CD8-positive, alpha-beta memory T cell (primary cell): ENCODE results near the gene PCDH19. TPM values are rescaled to one million over a fixed set of nuclear protein-coding genes. Genes with fewer than 3 reads are reported as not detected.

Experiments
- CTCF ChIA-PET: fragments of 350-600 bp; sonication (Branson Sonifier 250); formaldehyde crosslinking; loops from one replicate; lab custom pipeline; 2021; ENCODE audit warnings: antibody characterized with exemption; lab: Charles Lee
- POLR2A ChIA-PET: fragments of 350-600 bp; sonication (Branson Sonifier 250); formaldehyde crosslinking; loops from one replicate; lab custom pipeline; 2021; ENCODE audit warnings: antibody characterized with exemption; lab: Charles Lee
- DNase-seq, 5 donors: peaks; one replicate each; pipeline versions ENCODE4 v3.0.0 to v3.0.0-alpha.2; 2020 to 2022; ENCODE audit warnings: mixed read lengths in 1 of 5
- H3K27ac ChIP-seq: one replicate; pipeline ENCODE4 v1.7.0; 2013; ENCODE audit warnings: low read depth, mild to moderate bottlenecking, low read length, moderate library complexity
- H3K27me3 ChIP-seq: 2 replicates; pipeline ENCODE4 v1.7.0; 2013; ENCODE audit warnings: low read length, mild to moderate bottlenecking; ENCODE audit not compliant: insufficient read depth, poor library complexity, severe bottlenecking
- H3K36me3 ChIP-seq: 2 replicates; pipeline ENCODE4 v1.7.0; 2013; ENCODE audit warnings: mild to moderate bottlenecking, low read length, moderate library complexity; ENCODE audit not compliant: insufficient read depth
- H3K4me1 ChIP-seq: 2 replicates; pipeline ENCODE4 v1.7.0; 2013; ENCODE audit warnings: mild to moderate bottlenecking, low read length, moderate library complexity; ENCODE audit not compliant: insufficient read depth
- H3K4me3 ChIP-seq: 2 replicates; pipeline ENCODE4 v1.7.0; 2013; ENCODE audit warnings: mild to moderate bottlenecking, low read length
- H3K9me3 ChIP-seq: 2 replicates; pipeline ENCODE4 v1.7.0; 2013; ENCODE audit warnings: mild to moderate bottlenecking, low read length
- H3K27ac Mint-ChIP-seq, 8 donors: one replicate each; pipeline ENCODE4 v1.8.0; 2020 to 2021; ENCODE audit warnings: mixed read lengths in 8 of 8, mild to moderate bottlenecking in 6 of 8, inconsistent platforms in 3 of 8, moderate library complexity in 3 of 8
- H3K27me3 Mint-ChIP-seq, 2 donors: one replicate each; pipeline ENCODE4 v1.8.0; 2020 to 2021; ENCODE audit warnings: mixed read lengths in 2 of 2, mild to moderate bottlenecking in 1 of 2, moderate library complexity in 1 of 2
- H3K36me3 Mint-ChIP-seq, 3 donors: one replicate each; pipeline ENCODE4 v1.8.0; 2020 to 2021; ENCODE audit warnings: mixed read lengths in 3 of 3, inconsistent platforms in 1 of 3, mild to moderate bottlenecking in 1 of 3
- H3K4me1 Mint-ChIP-seq, 3 donors: one replicate each; pipeline ENCODE4 v1.8.0; 2020 to 2021; ENCODE audit warnings: mixed read lengths in 3 of 3, inconsistent platforms in 1 of 3, mild to moderate bottlenecking in 1 of 3
- H3K4me3 Mint-ChIP-seq, 7 donors: one replicate each; pipeline ENCODE4 v1.8.0; 2020 to 2021; ENCODE audit warnings: mixed read lengths in 7 of 7, mild to moderate bottlenecking in 6 of 7, moderate library complexity in 4 of 7, inconsistent platforms in 2 of 7
- H3K9me3 Mint-ChIP-seq, 5 donors: one replicate each; pipeline ENCODE4 v1.8.0; 2020 to 2022; ENCODE audit warnings: mixed read lengths in 5 of 5, mild to moderate bottlenecking in 3 of 5, moderate library complexity in 2 of 5, inconsistent platforms in 1 of 5
- polyA plus RNA-seq: library from polyadenylated mRNA; unstranded; fragments of 300-500 nt; fragmentation: Illumina TruSeq; gene quantifications from one replicate; pipeline ENCODE4 v1.2.3, GENCODE V29; 2021
- total RNA-seq, 2 experiments: library from RNA; stranded (reverse); gene quantifications; one replicate each; pipeline ENCODE4 v1.2.3, GENCODE V29; 2021

The PCDH19 gene
- total and polyA plus RNA-seq, 3 experiments from 2014 or later: not detected

DNA sequence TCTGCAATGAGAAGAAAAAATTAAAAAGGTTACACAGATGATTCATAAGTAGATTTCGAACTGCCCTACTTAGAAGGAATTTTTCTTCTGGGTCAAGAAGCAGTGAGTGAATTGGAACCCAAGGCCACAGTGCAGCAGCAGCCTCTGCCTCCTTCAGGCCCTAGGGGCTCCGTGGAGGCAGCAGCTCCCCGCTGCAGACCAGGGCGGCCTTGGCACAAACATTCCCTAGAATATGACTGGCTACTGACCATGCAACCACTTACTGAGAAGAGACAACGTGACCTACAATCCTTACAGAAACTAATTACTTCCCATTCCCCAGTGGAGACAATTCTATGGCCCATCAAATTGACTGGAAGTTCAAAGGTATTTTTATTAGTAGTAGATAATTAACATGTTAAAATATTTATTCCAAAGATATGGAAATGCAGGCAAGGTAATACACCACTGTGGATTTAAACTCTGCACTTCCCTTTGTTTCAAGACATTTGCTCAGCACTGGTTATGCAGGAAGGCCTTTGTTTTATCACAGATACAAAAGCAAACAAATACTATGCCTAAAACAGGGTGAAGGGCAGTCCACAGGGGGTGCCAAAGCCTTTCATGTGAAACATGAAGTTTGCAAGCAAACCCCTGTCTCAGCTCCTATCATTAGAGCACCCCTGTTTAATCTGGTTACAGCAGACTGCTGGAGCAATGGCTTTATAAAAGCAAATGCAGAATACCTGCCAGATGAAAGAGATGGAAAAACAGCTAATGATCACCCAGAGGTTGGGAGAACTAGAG lies 59.2 kb downstream of the PCDH19 start:
- Mint-ChIP-seq H3K4me1 (no peaks in the 10 kb centered on the region), H3K36me3 (no peaks in the 10 kb centered on the region), H3K27ac (no peak overlapping the region), H3K27me3 (peaks cover 0 to 2% of the 10 kb centered on the region in 2 donors), H3K4me3 (no peak overlapping the region), H3K9me3 (peaks cover 0 to 2% (median 0%) of the 10 kb centered on the region in 5 donors)
- ChIA-PET CTCF (no interaction called here), POLR2A (no interaction called here)
- Histone ChIP-seq H3K27me3 (no peaks in the 10 kb centered on the region), H3K4me3 (no peak overlapping the region), H3K27ac (no peak overlapping the region), H3K9me3 (no peaks in the 10 kb centered on the region), H3K36me3 (no peaks in the 10 kb centered on the region), H3K4me1 (no peaks in the 10 kb centered on the region)
- no peak for DNase-seq

DNA sequence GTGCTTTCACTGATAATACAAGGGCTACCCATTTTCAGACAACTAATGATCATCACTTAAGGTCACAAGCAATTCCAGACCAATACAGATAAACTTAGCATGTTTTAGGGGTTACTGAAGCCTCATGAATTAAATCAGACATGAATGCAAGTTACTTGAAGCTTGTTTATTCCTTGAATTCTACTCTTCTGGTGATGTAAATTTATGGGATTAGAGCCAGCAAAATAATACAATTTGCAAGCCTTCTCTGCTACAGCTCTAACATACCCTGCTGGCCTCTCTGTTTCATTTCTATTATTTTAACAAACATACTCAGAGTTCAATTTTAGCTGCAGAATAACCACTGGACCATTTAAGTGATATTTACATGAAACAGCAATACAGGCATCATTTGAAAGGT lies 60.7 kb downstream of the PCDH19 start:
- no peaks in the 10 kb centered on the region for H3K36me3 Mint-ChIP-seq

DNA sequence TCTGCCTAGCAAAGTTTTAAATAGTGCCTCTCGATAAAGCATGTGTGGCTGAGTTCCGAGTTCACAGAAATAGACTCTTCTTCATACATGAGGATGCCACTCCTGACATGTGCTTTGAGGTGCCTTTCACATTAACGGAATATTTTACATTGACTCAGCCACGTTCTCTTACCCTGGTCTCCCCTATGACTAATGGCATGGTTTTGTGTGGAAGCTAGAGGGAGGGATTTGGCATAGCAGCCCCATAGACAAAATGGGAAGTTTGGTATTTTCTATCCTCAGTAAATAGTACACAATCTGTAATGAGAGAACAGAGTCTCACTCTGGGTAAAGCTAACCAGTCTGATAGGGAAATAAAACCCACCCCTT lies 68.9 kb downstream of the PCDH19 start:
- Mint-ChIP-seq H3K27ac (no peak overlapping the region), H3K9me3 (peaks cover 0 to 1% (median 0%) of the 10 kb centered on the region in 5 donors), H3K4me1 (no peaks in the 10 kb centered on the region), H3K27me3 (peaks cover 0 to 4% of the 10 kb centered on the region in 2 donors), H3K4me3 (no peak overlapping the region), H3K36me3 (no peaks in the 10 kb centered on the region)
- Histone ChIP-seq H3K27me3 (no peaks in the 10 kb centered on the region), H3K4me3 (no peak overlapping the region), H3K27ac (no peak overlapping the region), H3K4me1 (no peaks in the 10 kb centered on the region), H3K9me3 (no peaks in the 10 kb centered on the region), H3K36me3 (no peaks in the 10 kb centered on the region)
- no peak for DNase-seq
- CTCF ChIA-PET: no interaction called here
- POLR2A ChIA-PET: no interaction called here

More for the DNA sequence above, 60.7 kb downstream of the PCDH19 start:
- H3K27me3 ChIP-seq: no peaks in the 10 kb centered on the region
- H3K4me3 ChIP-seq: no peak overlapping the region
- ChIA-PET POLR2A (no interaction called here), CTCF (no interaction called here)
- Mint-ChIP-seq H3K4me1 (no peaks in the 10 kb centered on the region), H3K27ac (no peak overlapping the region), H3K27me3 (peaks cover 0 to 2% of the 10 kb centered on the region in 2 donors), H3K9me3 (peaks cover 0 to 2% (median 0%) of the 10 kb centered on the region in 5 donors), H3K4me3 (no peak overlapping the region)
- no peak overlapping the region for H3K27ac ChIP-seq
- no peaks in the 10 kb centered on the region for H3K36me3 ChIP-seq
- no peaks in the 10 kb centered on the region for H3K9me3 ChIP-seq
- DNase-seq: no peak
- H3K4me1 ChIP-seq: no peaks in the 10 kb centered on the region

DNA sequence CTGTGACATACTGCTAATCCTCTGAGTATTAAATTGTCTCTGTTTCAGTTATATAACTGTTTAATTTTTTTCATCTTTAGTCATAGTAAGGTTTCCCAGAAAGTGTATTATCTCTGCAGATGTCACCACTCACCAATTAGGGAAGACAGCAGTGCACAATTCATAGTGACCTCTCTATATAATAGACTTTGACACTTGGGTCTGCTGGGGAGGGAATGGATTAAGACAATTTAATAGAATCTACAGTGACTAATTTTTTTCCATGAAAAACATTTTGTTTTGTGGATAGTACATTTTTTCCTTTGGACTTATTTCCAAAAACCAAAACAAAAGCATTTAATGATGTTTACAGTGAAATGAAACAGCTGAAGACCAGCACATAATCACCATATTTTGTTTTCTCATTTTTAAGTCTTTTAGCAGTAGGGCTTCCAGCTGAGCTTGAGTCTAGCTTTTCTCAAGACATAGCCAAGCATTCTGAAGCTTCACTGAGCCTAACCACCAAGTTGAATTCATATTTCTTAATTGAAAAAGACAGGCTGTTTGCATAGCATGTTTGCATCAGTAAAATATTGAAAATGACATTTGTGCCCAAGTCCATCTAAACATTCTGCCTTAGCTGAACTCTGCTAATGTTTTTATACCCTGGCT lies 69.5 kb downstream of the PCDH19 start:
- ChIA-PET POLR2A (no interaction called here), CTCF (no interaction called here)
- H3K4me1 ChIP-seq: no peaks in the 10 kb centered on the region
- Mint-ChIP-seq H3K36me3 (no peaks in the 10 kb centered on the region), H3K4me3 (no peak overlapping the region), H3K27me3 (peaks cover 0 to 4% of the 10 kb centered on the region in 2 donors), H3K27ac (no peak overlapping the region), H3K4me1 (no peaks in the 10 kb centered on the region), H3K9me3 (peaks cover 0 to 1% (median 0%) of the 10 kb centered on the region in 5 donors)
- H3K27me3 ChIP-seq: no peaks in the 10 kb centered on the region
- no peak for DNase-seq
- H3K36me3 ChIP-seq: no peaks in the 10 kb centered on the region
- no peak overlapping the region for H3K27ac ChIP-seq
- no peak overlapping the region for H3K4me3 ChIP-seq
- H3K9me3 ChIP-seq: no peaks in the 10 kb centered on the region

DNA sequence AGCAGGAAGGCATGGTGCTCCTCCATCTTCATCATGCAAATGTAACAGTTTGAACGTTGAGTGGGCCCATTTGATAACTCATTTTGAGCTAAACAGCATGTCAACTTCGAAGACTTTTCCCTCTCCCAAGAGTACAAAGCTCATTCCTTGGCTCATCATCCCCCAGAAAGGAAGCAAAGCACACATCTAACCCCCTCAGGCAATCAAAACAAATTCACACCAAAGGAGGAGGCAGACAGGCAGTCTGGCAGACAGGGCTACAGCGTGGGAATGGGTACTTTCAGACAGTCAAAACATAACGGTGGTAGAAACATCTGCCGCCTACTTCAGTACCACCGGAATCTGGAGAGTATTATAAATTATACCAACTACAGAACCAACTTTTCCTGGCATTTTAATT lies 81.7 kb downstream of the PCDH19 start:
- Histone ChIP-seq H3K36me3 (no peaks in the 10 kb centered on the region), H3K4me3 (no peak overlapping the region), H3K9me3 (no peaks in the 10 kb centered on the region), H3K27ac (no peak overlapping the region), H3K4me1 (no peaks in the 10 kb centered on the region), H3K27me3 (no peaks in the 10 kb centered on the region)
- CTCF ChIA-PET: no interaction called here
- H3K36me3 Mint-ChIP-seq: no peaks in the 10 kb centered on the region
- no peaks in the 10 kb centered on the region for H3K4me1 Mint-ChIP-seq
- DNase-seq: no peak
- no peak overlapping the region for H3K4me3 Mint-ChIP-seq
- H3K27me3 Mint-ChIP-seq: peaks cover 0 to 2% of the 10 kb centered on the region in 2 donors
- no peaks in the 10 kb centered on the region for H3K9me3 Mint-ChIP-seq
- H3K27ac Mint-ChIP-seq: no peak overlapping the region
- POLR2A ChIA-PET: no interaction called here

DNA sequence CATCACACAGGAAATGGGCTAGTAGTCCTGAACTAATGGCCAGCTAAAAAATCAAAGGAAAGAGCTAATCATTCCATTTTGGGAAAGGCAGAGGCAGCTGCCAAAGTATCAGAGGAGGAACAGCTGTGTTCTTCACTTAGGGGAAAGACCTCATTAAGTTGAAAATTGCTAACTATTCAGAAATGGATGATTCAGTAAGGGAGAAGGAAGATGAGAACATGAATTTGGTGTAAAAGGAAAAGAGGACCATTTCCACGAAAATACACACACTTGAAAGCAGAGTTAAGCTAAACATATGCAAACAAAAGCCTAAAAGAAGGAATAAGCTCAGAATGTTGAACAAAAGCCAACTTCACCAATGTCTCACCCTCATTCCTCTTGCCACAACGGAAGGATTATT lies 90.4 kb downstream of the PCDH19 start:
- no peak for DNase-seq
- Mint-ChIP-seq H3K9me3 (peaks cover 0 to 4% (median 0%) of the 10 kb centered on the region in 5 donors), H3K36me3 (no peaks in the 10 kb centered on the region), H3K27me3 (no peaks in the 10 kb centered on the region), H3K4me3 (no peak overlapping the region), H3K4me1 (no peaks in the 10 kb centered on the region), H3K27ac (no peak overlapping the region)
- Histone ChIP-seq H3K9me3 (no peaks in the 10 kb centered on the region), H3K36me3 (no peaks in the 10 kb centered on the region), H3K4me3 (no peak overlapping the region), H3K4me1 (no peaks in the 10 kb centered on the region), H3K27me3 (no peaks in the 10 kb centered on the region), H3K27ac (no peak overlapping the region)
- POLR2A ChIA-PET: no interaction called here
- CTCF ChIA-PET: no interaction called here

DNA sequence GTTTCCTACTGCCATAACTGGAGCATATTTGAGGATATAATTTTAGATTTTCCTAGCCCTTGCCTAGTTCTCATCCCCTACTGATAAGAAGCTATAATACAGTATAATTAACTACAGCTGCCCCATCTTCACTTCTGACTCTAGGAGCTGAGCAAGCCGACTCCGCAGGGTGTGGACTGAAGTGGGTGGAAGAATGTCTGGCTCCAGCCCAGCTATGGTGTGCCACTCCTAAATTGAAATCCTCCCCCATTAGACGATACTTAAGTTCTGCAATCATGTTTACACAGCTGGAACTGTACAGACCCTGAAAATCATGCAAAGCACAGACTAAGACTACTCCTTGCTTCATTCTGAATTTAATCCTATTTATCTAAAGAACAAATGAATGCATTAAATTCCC lies 93.1 kb downstream of the PCDH19 start:
- H3K4me1 ChIP-seq: no peaks in the 10 kb centered on the region
- Mint-ChIP-seq H3K36me3 (no peaks in the 10 kb centered on the region), H3K27me3 (peaks cover 0 to 4% of the 10 kb centered on the region in 2 donors), H3K4me1 (no peaks in the 10 kb centered on the region), H3K4me3 (no peak overlapping the region), H3K9me3 (peaks cover 0 to 4% (median 0%) of the 10 kb centered on the region in 5 donors), H3K27ac (no peak overlapping the region)
- CTCF ChIA-PET: no interaction called here
- no peak overlapping the region for H3K27ac ChIP-seq
- no peaks in the 10 kb centered on the region for H3K27me3 ChIP-seq
- no peaks in the 10 kb centered on the region for H3K9me3 ChIP-seq
- no peak for DNase-seq
- POLR2A ChIA-PET: no interaction called here
- no peaks in the 10 kb centered on the region for H3K36me3 ChIP-seq
- no peak overlapping the region for H3K4me3 ChIP-seq

DNA sequence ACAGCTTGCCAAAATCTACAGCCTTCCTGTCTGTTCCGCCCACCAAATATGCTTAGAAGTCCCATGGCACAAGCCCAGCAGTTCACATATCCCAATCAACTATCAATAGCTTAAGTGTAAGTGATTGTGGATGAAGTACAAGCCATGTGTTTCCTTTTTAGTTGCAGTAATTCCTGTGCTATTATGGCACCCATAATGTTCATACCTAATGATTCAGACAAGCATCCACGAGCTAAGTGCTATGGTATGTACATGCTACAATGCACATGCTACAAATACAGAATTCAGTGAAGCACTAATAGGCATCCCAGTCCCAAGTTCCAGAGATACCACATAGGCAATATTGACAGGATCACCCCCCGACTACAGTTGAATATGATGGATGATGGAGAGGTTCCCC lies 94.5 kb downstream of the PCDH19 start:
- no peaks in the 10 kb centered on the region for H3K9me3 ChIP-seq
- no peak overlapping the region for H3K4me3 Mint-ChIP-seq
- no peak overlapping the region for H3K4me3 ChIP-seq
- no peak overlapping the region for H3K27ac Mint-ChIP-seq
- no peaks in the 10 kb centered on the region for H3K36me3 Mint-ChIP-seq
- H3K36me3 ChIP-seq: no peaks in the 10 kb centered on the region
- no peak overlapping the region for H3K27ac ChIP-seq
- no peaks in the 10 kb centered on the region for H3K4me1 Mint-ChIP-seq
- no peaks in the 10 kb centered on the region for H3K4me1 ChIP-seq
- CTCF ChIA-PET: no interaction called here
- POLR2A ChIA-PET: no interaction called here
- DNase-seq: no peak
- H3K9me3 Mint-ChIP-seq: peaks cover 0 to 4% (median 0%) of the 10 kb centered on the region in 5 donors
- peaks cover 0 to 4% of the 10 kb centered on the region in 2 donors for H3K27me3 Mint-ChIP-seq
- no peaks in the 10 kb centered on the region for H3K27me3 ChIP-seq
